Activated naive CD4-positive, alpha-beta T cell treated with anti-CD3 and anti-CD28 coated beads, Interleukin-2, amount 50 U/mL, for 72 hours (primary cell): ENCODE measurements around the gene TTC23L. TPM values are rescaled to one million over a fixed set of nuclear protein-coding genes. Genes with fewer than 3 reads are reported as not detected.
A peak's percentile ranks its signal among the peaks of the same experiment; 100 is the strongest.

Source experiments
- ATAC-seq, 2 donors: fragments of 150-1000 bp; cut with Tn5 transposase; 2 replicates each; pipeline ENCODE4 v1.10.0; 2021; ENCODE audit warnings: mild to moderate bottlenecking in 2 of 2, moderate library complexity in 2 of 2
- DNase-seq, 2 donors: peaks; one replicate each; pipeline ENCODE4 v3.0.0; 2021 to 2022; ENCODE audit warnings: low spot score in 2 of 2
- H3K27ac Mint-ChIP-seq, 2 donors: one replicate each; pipeline ENCODE4 v1.8.0; 2022; ENCODE audit warnings: mild to moderate bottlenecking in 2 of 2, mixed read lengths in 2 of 2
- H3K36me3 Mint-ChIP-seq, 2 donors: one replicate each; pipeline ENCODE4 v1.8.0; 2022; ENCODE audit warnings: mixed read lengths in 2 of 2
- H3K9me3 Mint-ChIP-seq, 2 donors: one replicate each; pipeline ENCODE4 v1.8.0; 2022; ENCODE audit warnings: mixed read lengths in 2 of 2
- total RNA-seq, 2 donors: library from RNA; stranded (reverse); gene quantifications; one replicate each; pipeline ENCODE4 v1.2.3, GENCODE V29; 2022

The TTC23L gene
- total RNA-seq, 2 donors from 2014 or later, result 0.25 to 0.32 TPM

DNA sequence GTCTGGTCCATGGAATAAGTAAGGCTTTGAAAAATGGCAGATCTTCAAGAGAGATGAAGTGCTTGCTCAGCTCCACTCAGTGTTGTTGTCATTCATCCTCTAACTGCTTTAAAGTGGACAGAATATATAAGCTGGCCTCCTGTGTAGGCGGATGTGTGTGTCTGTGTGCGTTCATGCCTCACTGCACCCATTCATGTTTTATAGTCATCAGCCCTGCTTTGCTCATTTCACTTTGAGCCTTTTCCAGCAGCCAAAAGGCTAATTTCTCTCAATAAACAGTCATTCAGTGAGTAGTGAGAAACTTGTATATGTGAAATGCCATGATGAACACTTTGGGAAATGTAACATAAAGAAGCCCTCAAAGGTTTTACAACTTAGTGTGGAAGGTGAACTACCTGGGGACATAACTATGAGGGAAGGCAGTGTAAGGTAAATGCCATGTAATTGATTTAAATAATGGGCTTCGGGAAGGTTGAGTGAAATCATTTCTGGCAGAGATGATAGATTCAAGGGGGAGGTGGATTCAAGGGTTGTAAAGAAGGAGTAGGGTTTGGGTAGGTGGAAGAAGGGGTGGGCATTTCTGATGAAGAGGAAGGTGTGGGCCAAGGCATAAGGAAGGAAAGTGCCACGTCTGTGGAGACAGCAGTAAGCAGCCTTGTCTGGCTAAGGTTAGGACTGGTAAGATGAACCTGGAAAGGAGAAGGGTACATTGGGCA is 15.7 kb downstream of the TTC23L start:
- DNase-seq (no peak), ATAC-seq (no peak)
- no peaks in the 10 kb centered on the region for H3K9me3 Mint-ChIP-seq
- H3K36me3 Mint-ChIP-seq, result peaks cover 0 to 4% of the 10 kb centered on the region in 2 donors
- H3K27ac Mint-ChIP-seq, result no peak overlapping the region

DNA sequence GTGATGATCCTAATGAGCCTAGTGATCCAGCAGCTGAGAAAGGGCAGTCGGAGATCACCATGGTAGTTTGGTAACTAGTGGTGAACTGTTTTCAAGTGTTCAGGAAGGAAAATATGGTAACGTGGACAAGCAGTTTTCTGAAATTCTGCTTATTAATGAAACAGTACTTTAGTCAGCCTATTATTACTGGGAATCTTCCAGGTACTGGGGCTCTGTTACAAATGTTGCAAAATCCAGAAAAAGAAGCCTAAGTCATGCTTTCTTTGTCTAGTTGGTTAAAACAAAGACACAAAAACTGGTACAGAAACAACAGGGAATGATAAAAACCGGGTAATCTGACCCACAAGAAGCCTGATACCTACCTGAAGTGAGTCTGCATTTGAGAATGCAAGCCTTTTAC is 18.2 kb downstream of the TTC23L start:
- Mint-ChIP-seq H3K36me3 (peaks cover 0 to 4% of the 10 kb centered on the region in 2 donors), H3K27ac (no peak overlapping the region), H3K9me3 (no peaks in the 10 kb centered on the region)
- ATAC-seq (no peak), DNase-seq (no peak)

DNA sequence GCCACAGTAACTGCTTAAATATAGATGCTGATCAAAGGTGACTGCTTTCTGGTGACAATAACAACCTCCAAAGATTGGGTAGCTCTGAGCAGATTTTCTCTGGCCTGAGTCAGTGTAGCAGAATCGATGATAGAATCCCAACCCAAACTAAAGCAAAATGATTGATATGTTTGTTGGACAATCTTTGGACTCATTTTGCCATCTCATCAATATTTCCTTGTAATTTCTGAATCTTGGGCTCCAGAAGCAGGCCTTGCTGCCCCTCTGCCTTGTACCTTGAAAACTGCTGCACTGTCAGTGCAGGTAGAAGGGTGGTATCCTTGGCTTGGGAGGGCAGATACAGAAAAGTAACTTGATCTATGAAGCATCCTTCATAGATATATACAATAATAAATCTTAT is 18.9 kb downstream of the TTC23L start:
- DNase-seq, result no peak
- no peak for ATAC-seq
- Mint-ChIP-seq H3K36me3 (no peaks in the 10 kb centered on the region), H3K9me3 (no peaks in the 10 kb centered on the region), H3K27ac (no peak overlapping the region)

DNA sequence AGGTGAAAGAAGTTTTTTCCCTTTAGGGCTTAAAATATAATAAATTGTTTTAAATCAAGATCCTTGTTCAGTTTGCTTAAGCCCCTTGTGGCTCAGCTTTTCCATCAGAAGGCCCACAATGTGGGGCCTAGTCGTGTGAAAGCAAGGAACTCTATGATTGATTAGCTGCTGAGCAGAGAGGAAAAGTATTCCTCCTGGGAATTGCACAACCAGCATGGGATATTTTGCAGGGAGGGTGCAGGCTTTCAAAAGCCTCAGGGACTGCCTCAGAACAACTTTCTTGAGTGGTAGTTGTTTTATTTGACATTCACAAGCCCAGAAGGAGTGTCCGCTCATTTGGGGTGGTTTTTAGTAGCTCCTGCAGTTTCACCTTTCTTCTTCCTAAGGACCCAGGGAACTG is 19.8 kb downstream of the TTC23L start:
- H3K9me3 Mint-ChIP-seq, result no peaks in the 10 kb centered on the region
- no peaks in the 10 kb centered on the region for H3K36me3 Mint-ChIP-seq
- DNase-seq (no peak), ATAC-seq (no peak)
- H3K27ac Mint-ChIP-seq, result no peak overlapping the region

DNA sequence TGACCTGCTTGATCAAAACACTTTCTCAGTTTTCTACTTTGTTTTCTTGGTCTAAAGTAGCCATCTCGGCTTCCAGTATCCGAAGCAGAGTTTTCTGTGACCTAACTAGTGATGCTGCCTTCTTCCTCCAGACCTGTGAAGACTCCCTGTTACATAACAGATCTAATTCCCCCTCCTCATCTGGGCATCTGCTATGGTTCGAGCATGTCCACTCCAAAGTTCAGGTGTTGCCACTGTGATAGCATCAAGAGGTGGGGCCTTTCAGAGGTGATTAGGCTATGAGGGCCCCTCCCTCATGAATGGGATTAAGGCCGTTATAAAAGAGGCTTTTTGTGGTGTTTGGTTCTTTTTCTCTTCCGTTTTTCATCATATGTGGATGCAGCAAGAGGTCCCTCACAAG is 20.3 kb downstream of the TTC23L start:
- no peaks in the 10 kb centered on the region for H3K36me3 Mint-ChIP-seq
- H3K27ac Mint-ChIP-seq, result no peak overlapping the region
- DNase-seq (no peak), ATAC-seq (no peak)
- no peaks in the 10 kb centered on the region for H3K9me3 Mint-ChIP-seq

DNA sequence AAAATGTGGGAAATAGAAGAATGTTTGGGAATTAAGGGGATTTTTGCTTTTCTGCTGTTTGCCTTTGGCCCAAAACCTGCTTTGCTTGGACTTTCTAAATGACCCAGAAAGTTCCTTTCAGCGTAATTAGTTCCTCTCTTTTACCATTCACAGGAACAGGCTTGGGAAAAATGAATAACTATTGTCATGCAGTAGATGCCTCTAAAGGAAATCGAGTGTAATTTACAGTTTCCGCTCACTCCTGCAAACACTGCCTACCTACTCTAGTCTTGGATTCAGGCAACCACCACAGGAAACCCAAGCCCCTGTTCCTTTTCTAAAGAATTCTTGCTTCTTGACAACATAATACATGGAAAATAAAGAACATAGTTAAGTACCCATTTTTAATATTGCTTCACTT is 25.0 kb downstream of the TTC23L start:
- Mint-ChIP-seq H3K9me3 (no peaks in the 10 kb centered on the region), H3K36me3 (no peaks in the 10 kb centered on the region), H3K27ac (no peak overlapping the region)
- DNase-seq (no peak), ATAC-seq (no peak)

DNA sequence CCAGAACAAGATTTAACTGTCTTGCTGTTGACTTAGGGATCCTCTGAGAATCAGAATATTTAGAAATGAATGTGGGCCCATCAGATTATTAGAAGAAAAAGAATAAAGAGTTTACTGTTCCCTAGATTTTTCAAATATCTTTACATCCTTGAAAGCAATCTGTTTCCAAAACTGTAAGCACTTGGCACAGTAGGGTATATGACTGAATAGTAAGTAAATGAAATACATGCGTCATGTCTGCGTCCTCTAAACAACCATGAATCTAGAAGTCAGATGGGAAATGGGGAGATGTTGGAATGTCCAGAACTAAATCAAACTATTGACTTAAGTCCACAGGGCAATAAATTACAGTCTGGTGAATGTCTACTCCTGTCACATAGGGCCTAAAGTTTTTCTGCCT is 26.1 kb downstream of the TTC23L start:
- H3K36me3 Mint-ChIP-seq, result no peaks in the 10 kb centered on the region
- DNase-seq, result no peak
- H3K27ac Mint-ChIP-seq, result no peak overlapping the region
- no peaks in the 10 kb centered on the region for H3K9me3 Mint-ChIP-seq
- ATAC-seq, result no peak

DNA sequence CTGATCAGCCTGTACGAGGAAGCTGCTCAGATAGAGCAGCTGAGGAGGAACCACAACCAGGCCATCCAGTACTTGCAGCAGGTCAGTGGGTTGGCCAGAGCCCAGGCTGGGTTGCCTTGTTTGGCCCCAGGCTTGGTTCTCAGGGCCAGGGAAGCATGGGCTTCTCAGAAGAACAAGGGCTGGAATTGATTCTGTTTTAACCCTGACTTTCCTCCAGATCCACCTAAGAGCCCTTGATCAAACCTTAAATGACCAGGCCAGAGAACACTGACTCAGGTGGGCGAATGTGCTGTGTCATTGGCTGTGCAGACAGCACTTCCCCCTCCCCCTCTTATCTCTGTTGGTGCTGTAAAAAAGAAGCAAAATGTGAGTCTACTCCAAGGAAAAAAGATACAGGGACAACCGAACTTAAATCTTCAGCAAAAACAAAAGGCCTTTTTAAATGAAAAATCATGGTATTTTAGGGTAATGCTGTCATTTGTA is 28.1 kb downstream of the TTC23L start:
- DNase-seq (no peak), ATAC-seq (no peak)
- no peaks in the 10 kb centered on the region for H3K36me3 Mint-ChIP-seq
- H3K9me3 Mint-ChIP-seq, result no peaks in the 10 kb centered on the region
- peak overlapping the region in 1 of 2 donors; percentile 41 for H3K27ac Mint-ChIP-seq

DNA sequence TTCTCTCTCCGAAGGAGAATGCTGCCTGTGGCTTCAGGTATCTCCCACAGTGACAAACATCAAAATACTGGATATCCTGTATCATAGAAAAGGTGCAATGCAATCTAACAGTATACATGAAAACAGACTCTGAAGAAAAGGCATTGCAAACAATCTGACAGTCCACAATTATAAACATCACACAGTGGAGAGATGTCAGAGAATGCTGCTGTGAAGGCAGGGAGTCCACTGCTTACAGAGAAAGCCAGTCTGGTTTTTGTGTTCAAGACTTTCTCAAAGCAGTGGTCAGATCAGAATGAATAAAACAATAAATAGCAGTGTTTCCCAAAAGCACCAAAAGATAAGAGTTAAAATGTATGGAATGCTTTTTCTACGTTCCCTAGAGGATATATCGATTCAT is 28.7 kb downstream of the TTC23L start:
- DNase-seq, result no peak

DNA sequence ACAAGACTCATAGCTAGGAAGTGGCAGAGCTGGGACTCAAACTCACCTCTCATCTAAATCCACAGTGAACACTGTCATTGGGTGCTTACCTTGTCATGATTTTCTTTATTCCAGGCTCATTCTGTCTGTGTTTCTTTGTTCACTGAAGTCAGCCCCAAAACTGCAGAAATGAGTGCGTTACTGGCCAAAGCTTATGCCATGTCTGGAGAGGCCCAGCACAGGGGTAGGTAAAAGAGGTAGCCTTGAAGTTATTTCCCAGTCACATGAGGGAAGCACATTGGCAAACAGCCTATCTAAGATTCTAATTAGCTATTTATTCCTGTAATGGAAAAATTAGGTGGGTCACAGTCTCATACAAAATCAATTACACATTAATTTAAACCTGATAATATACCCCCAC is 29.8 kb downstream of the TTC23L start:
- DNase-seq (no peak), ATAC-seq (no peak)
- Mint-ChIP-seq H3K9me3 (no peaks in the 10 kb centered on the region), H3K27ac (no peak overlapping the region), H3K36me3 (no peaks in the 10 kb centered on the region)

More for the DNA sequence above, 28.7 kb downstream of the TTC23L start:
- no peak overlapping the region for H3K27ac Mint-ChIP-seq
- H3K36me3 Mint-ChIP-seq, result no peaks in the 10 kb centered on the region
- no peaks in the 10 kb centered on the region for H3K9me3 Mint-ChIP-seq
- ATAC-seq, result no peak

DNA sequence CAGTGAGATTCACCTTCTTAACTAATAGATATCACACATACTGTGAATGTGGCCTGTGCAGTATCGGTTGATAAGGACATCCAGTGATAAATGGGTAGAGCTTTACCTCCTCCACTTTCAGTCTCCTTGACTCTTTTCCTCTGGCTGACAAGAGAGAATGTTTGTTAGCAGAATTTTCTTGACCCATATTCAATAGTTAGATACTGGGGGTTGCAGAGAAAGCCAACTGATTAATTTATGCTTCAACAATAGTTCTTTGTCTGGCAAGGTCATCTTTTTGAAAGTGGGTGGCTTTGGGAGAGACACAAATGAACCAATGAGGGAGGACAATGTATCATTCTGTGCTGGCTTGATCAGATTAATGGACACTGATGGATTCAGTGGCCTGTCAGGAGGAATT is 30.3 kb downstream of the TTC23L start:
- ATAC-seq (no peak), DNase-seq (no peak)
- no peaks in the 10 kb centered on the region for H3K9me3 Mint-ChIP-seq
- H3K27ac Mint-ChIP-seq, result no peak overlapping the region
- H3K36me3 Mint-ChIP-seq, result no peaks in the 10 kb centered on the region

DNA sequence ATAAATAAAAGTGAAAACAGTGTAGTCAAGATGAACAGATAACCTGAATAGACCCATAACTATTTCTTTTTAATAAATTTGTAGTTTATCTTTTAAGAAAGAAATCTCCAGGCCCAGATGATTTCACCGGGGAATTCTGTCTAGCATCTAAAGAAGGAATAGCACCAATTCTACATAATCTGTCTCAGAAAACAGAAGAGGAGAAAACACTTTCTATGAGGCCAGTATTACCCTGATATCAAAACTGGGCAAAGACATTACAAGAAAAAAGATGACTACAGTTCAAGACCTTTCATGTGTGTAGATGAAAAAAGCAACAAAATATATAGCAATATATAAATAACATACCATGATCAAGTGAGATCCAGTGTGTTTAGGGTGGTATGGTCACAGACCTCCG is 31.4 kb downstream of the TTC23L start:
- H3K36me3 Mint-ChIP-seq, result peaks cover 0 to under 1% of the 10 kb centered on the region in 2 donors
- no peak overlapping the region for H3K27ac Mint-ChIP-seq
- DNase-seq (no peak), ATAC-seq (no peak)
- H3K9me3 Mint-ChIP-seq, result peaks cover 0 to under 1% of the 10 kb centered on the region in 2 donors

DNA sequence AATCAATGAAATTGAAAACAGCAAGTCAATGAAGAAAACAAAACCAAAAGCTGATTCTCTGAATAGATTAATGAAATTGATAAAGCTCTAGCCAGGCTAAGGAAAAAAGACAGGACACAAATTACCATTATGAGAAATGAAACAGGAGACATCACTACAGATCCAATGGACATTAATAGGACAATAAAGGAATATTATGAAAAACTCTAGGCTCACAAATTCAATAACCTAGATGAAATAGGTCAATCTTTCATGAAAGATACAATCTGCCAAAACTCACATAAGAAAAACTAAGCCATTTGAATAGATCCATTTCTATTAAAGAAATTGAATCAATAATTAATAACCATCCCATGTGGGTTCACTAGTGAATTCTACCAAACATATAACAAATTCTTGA is 37.3 kb downstream of the TTC23L start:
- ATAC-seq (no peak), DNase-seq (no peak)
- no peak overlapping the region for H3K27ac Mint-ChIP-seq
- peaks cover 6 to 9% of the 10 kb centered on the region in 2 donors for H3K9me3 Mint-ChIP-seq
- H3K36me3 Mint-ChIP-seq, result peaks cover 0 to 7% of the 10 kb centered on the region in 2 donors

DNA sequence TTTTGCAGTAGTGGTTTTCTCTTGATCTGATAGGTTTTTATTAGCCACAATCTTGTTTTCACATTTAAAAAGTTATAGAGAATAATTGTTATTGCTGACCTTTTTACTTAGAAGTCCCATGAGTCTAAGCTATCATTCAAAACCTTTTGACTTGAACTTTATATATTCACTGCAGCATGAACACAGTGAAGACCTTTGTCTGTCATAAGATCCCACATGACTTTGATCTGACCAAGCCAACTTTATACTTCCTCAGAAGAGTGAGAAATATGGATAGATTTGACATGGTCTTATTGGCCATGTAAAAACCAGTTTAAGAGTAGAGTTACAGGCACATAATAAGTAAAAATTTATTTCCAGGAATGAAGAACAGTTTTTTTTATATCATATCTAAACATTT is 42.3 kb downstream of the TTC23L start:
- no peak for DNase-seq
- Mint-ChIP-seq H3K9me3 (peaks cover 2 to 3% of the 10 kb centered on the region in 2 donors), H3K27ac (peak overlapping the region in 1 of 2 donors; percentile 27), H3K36me3 (no peaks in the 10 kb centered on the region)
- no peak for ATAC-seq

DNA sequence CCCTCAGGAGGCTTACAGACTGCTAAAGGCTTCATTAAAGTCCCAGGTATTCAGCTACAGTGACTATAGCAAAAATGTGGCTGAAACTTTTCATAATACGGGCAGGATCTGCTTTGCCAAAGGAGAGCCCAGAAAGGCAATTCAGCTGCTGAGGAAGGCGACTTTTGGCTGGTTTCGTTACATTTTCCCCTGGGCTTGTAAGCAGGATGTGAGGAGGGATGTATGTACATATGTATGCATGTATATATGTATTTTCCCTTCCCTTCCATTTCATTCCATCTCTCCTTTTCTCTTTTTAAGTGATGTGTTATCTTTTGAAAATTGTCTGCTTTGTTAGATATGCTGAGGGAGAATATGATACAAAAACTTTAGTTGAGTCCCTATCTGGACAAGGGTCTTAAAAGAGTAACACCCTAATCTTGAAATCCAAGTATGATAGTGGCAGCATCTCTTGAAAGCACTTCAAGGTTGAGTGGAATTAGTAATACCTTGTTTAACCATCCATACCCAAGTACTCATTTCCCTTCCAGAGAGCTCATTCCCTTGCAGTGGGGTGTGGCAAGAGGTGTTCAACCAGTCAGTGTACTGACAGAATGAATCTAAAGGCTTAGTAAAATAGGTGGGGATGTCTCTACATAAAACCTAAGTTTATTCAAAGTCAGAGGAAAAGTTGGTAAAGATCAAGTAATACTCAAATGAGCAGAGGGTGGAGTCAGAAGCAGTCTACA is 47.6 kb downstream of the TTC23L start:
- Mint-ChIP-seq H3K36me3 (no peaks in the 10 kb centered on the region), H3K9me3 (no peaks in the 10 kb centered on the region), H3K27ac (no peak overlapping the region)
- ATAC-seq (peak in 1 of 2 donors; percentile 34), DNase-seq (no peak)

DNA sequence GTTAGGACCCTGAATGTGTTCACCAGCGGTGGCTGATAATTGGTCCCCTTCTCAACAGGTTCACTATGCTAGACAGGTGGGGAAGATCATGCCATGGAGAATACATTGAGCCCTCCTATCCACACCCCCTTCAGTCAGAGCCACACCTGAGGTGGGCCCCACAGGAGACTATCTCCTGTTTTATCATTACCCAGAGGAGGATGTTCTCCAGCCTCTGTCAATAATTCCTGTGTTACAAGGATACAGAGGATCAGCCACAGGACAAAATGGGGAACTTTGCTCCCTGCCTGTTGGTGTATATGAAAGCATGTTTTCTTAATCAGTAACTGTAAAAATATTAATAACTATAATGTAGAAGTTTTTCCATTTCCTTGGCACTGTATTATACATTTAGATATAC is 50.4 kb downstream of the TTC23L start:
- ATAC-seq (no peak), DNase-seq (no peak)
- H3K36me3 Mint-ChIP-seq, result no peaks in the 10 kb centered on the region
- no peak overlapping the region for H3K27ac Mint-ChIP-seq
- H3K9me3 Mint-ChIP-seq, result no peaks in the 10 kb centered on the region

DNA sequence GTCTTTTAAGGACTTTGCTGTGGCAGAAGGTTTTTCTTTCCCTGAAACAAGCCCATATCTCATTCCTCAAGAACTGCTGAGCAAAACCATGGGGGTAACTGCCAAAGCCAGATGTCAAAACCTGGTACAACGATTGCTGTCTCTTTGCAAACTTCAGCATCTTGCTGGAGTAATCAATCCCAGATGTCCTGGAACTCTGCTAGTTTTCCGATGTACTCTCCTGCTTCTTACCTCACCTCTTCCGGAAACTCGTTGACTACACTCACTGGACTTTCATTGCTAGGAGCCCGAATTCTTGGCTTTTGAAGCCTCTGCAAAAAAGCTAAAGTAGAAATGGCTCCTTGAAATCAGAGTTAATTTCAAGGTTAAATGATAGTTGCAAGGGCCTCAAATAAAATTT is 53.0 kb downstream of the TTC23L start:
- Mint-ChIP-seq H3K9me3 (no peaks in the 10 kb centered on the region), H3K36me3 (no peaks in the 10 kb centered on the region), H3K27ac (no peak overlapping the region)
- ATAC-seq, result no peak
- no peak for DNase-seq

DNA sequence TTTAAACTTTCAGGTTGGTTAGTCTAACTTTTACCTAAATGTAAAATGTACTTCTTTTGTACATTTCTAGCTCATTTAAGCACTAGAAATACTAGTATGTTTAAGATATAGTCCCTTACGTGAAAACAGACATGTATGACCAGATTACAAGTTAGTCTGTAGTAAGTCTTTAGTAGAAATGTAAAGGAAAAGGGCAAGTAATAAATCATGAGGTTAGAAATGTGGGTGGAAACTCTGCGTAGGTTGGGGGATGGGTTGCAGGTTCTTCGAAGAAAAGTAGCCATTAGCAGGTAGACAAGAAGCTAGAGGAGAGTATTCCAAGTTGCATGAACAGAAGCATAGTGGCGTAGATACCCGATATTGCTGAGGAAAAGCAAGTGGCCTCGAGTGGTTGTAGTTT is 53.5 kb downstream of the TTC23L start:
- no peaks in the 10 kb centered on the region for H3K9me3 Mint-ChIP-seq
- ATAC-seq, result no peak
- no peaks in the 10 kb centered on the region for H3K36me3 Mint-ChIP-seq
- no peak for DNase-seq
- no peak overlapping the region for H3K27ac Mint-ChIP-seq
